ENCODE results near the gene DTD1.

The DTD1 gene

GRCh38 chr20:18698735-18699380 is 111.0 kb downstream of the DTD1 start:
- H3K4me3 ChIP-seq (ENCODE audit: low read depth, low read length) = no peak overlapping the region
- TF ChIP-seq MAX (IDR thresholded peaks at IDR 0.05; ENCODE audit: low read depth, low read length) (no peak), CTCF (IDR thresholded peaks at IDR 0.05; ENCODE audit: low read depth, low read length) (no peak), POLR2A (IDR thresholded peaks at IDR 0.05; ENCODE audit: extremely low read depth, insufficient read length) (no peak), MYC (IDR thresholded peaks at IDR 0.05; ENCODE audit: low read depth, low read length) (no peak)
- no peak for DNase-seq (ENCODE audit: low read depth)

GRCh38 chr20:18701969-18702368 is 114.1 kb downstream of the DTD1 start:
- TF ChIP-seq MAX (IDR thresholded peaks at IDR 0.05; ENCODE audit: low read depth, low read length) = no peak
- TF ChIP-seq CTCF (IDR thresholded peaks at IDR 0.05; ENCODE audit: low read depth, low read length) = no peak
- no peak for TF ChIP-seq MYC (IDR thresholded peaks at IDR 0.05; ENCODE audit: low read depth, low read length)
- no peak for TF ChIP-seq POLR2A (IDR thresholded peaks at IDR 0.05; ENCODE audit: extremely low read depth, insufficient read length)
- DNase-seq (ENCODE audit: low read depth) = no peak
- no peak overlapping the region for H3K4me3 ChIP-seq (ENCODE audit: low read depth, low read length)

GRCh38 chr20:18702736-18703135 is 114.9 kb downstream of the DTD1 start:
- no peak for DNase-seq (ENCODE audit: low read depth)
- H3K4me3 ChIP-seq (ENCODE audit: low read depth, low read length) = no peak overlapping the region
- TF ChIP-seq POLR2A (IDR thresholded peaks at IDR 0.05; ENCODE audit: extremely low read depth, insufficient read length) = no peak
- no peak for TF ChIP-seq MAX (IDR thresholded peaks at IDR 0.05; ENCODE audit: low read depth, low read length)
- TF ChIP-seq MYC (IDR thresholded peaks at IDR 0.05; ENCODE audit: low read depth, low read length) = no peak

- TF ChIP-seq MYC (IDR thresholded peaks at IDR 0.05; ENCODE audit: low read depth, low read length) = no peak
- no peak for TF ChIP-seq POLR2A (IDR thresholded peaks at IDR 0.05; ENCODE audit: extremely low read depth, insufficient read length)
- TF ChIP-seq MAX (IDR thresholded peaks at IDR 0.05; ENCODE audit: low read depth, low read length) = no peak
- no peak for TF ChIP-seq CTCF (IDR thresholded peaks at IDR 0.05; ENCODE audit: low read depth, low read length)
- H3K4me3 ChIP-seq (ENCODE audit: low read depth, low read length) = no peak overlapping the region
- DNase-seq (ENCODE audit: low read depth) = no peak
Measured at GRCh38 chr20:18705490-18705889, 117.6 kb downstream of the DTD1 start.

GRCh38 chr20:18705910-18706309 is 118.1 kb downstream of the DTD1 start:
- H3K4me3 ChIP-seq (ENCODE audit: low read depth, low read length) = no peak overlapping the region
- DNase-seq (ENCODE audit: low read depth) = no peak
- no peak for TF ChIP-seq MAX (IDR thresholded peaks at IDR 0.05; ENCODE audit: low read depth, low read length)
- TF ChIP-seq POLR2A (IDR thresholded peaks at IDR 0.05; ENCODE audit: extremely low read depth, insufficient read length) = no peak

- TF ChIP-seq MAX (IDR thresholded peaks at IDR 0.05; ENCODE audit: low read depth, low read length) (no peak), MYC (IDR thresholded peaks at IDR 0.05; ENCODE audit: low read depth, low read length) (no peak), CTCF (IDR thresholded peaks at IDR 0.05; ENCODE audit: low read depth, low read length) (no peak), POLR2A (IDR thresholded peaks at IDR 0.05; ENCODE audit: extremely low read depth, insufficient read length) (no peak)
- no peak for DNase-seq (ENCODE audit: low read depth)
- H3K4me3 ChIP-seq (ENCODE audit: low read depth, low read length) = no peak overlapping the region
Measured at GRCh38 chr20:18712131-18712530, 124.3 kb downstream of the DTD1 start.
